ENCODE data around the gene SULT4A1.

Gene SULT4A1

GRCh38 chr22:43858156-43858895 lies 4.0 kb downstream of the SULT4A1 start:
- TF ChIP-seq CTCF (IDR thresholded peaks at IDR 0.05; ENCODE audit: borderline replicate concordance, control extremely low read depth, extremely low read depth, insufficient read depth, missing control alignments), result no peak
- DNase-seq (ENCODE audit: low spot score), result no peak
- in situ Hi-C loops (cut with MboI; ENCODE audit: low sequenced_read_pairs, unreplicated experiment), result no loop called here

GRCh38 chr22:43857367-43857766 lies 4.9 kb downstream of the SULT4A1 start:
- in situ Hi-C loops (cut with MboI; ENCODE audit: low sequenced_read_pairs, unreplicated experiment), result no loop called here
- no peak for TF ChIP-seq CTCF (IDR thresholded peaks at IDR 0.05; ENCODE audit: borderline replicate concordance, control extremely low read depth, extremely low read depth, insufficient read depth, missing control alignments)
- no peak for DNase-seq (ENCODE audit: low spot score)

- in situ Hi-C loops (cut with MboI; ENCODE audit: low sequenced_read_pairs, unreplicated experiment), result no loop called here
- TF ChIP-seq CTCF (IDR thresholded peaks at IDR 0.05; ENCODE audit: borderline replicate concordance, control extremely low read depth, extremely low read depth, insufficient read depth, missing control alignments), result no peak
Observed at GRCh38 chr22:43855431-43855830, 6.9 kb downstream of the SULT4A1 start.

GRCh38 chr22:43854786-43855271 lies 7.5 kb downstream of the SULT4A1 start:
- in situ Hi-C loops (cut with MboI; ENCODE audit: low sequenced_read_pairs, unreplicated experiment), result no loop called here
- DNase-seq (ENCODE audit: low spot score), result no peak
- no peak for TF ChIP-seq CTCF (IDR thresholded peaks at IDR 0.05; ENCODE audit: borderline replicate concordance, control extremely low read depth, extremely low read depth, insufficient read depth, missing control alignments)

More at GRCh38 chr22:43855431-43855830, 6.9 kb downstream of the SULT4A1 start:
- no peak for DNase-seq (ENCODE audit: low spot score)

GRCh38 chr22:43854121-43854785 lies 8.1 kb downstream of the SULT4A1 start:
- no peak for DNase-seq (ENCODE audit: low spot score)
- in situ Hi-C loops (cut with MboI; ENCODE audit: low sequenced_read_pairs, unreplicated experiment), result no loop called here
- no peak for TF ChIP-seq CTCF (IDR thresholded peaks at IDR 0.05; ENCODE audit: borderline replicate concordance, control extremely low read depth, extremely low read depth, insufficient read depth, missing control alignments)

- no peak for DNase-seq (ENCODE audit: low spot score)
- TF ChIP-seq CTCF (IDR thresholded peaks at IDR 0.05; ENCODE audit: borderline replicate concordance, control extremely low read depth, extremely low read depth, insufficient read depth, missing control alignments), result no peak
- in situ Hi-C loops (cut with MboI; ENCODE audit: low sequenced_read_pairs, unreplicated experiment), result no loop called here
Observed at GRCh38 chr22:43853328-43853931, 8.9 kb downstream of the SULT4A1 start.
